Measurements from ENCODE around the gene TTLL8.

Gene TTLL8

GRCh38 chr22:50000587-50001387 lies 57.3 kb downstream of the TTLL8 start:
- DNase-seq (ENCODE audit: low read depth) = no peak
- Histone ChIP-seq H3K36me3 (ENCODE audit: control insufficient read depth, insufficient read depth, low read length, severe bottlenecking) (no peaks in the 10 kb centered on the region), H3K4me3 (ENCODE audit: low read length) (no peak overlapping the region), H3K9me3 (ENCODE audit: control insufficient read depth, low read length) (no peaks in the 10 kb centered on the region), H3K4me1 (ENCODE audit: control insufficient read depth, insufficient read depth, low read length) (peaks cover 3% of the 10 kb centered on the region), H3K9ac (ENCODE audit: low read length) (no peak overlapping the region), H3K27me3 (replicated peaks; ENCODE audit: control insufficient read depth, insufficient read depth, low read length) (peaks cover 35% of the 10 kb centered on the region)

- H3K4me3 ChIP-seq (ENCODE audit: low read length) = no peak overlapping the region
- no peak overlapping the region for H3K9ac ChIP-seq (ENCODE audit: low read length)
- DNase-seq (ENCODE audit: low read depth) = no peak
- H3K9me3 ChIP-seq (ENCODE audit: control insufficient read depth, low read length) = no peaks in the 10 kb centered on the region
- no peaks in the 10 kb centered on the region for H3K36me3 ChIP-seq (ENCODE audit: control insufficient read depth, insufficient read depth, low read length, severe bottlenecking)
- peaks cover 35% of the 10 kb centered on the region for H3K27me3 ChIP-seq (replicated peaks; ENCODE audit: control insufficient read depth, insufficient read depth, low read length)
- peaks cover 3% of the 10 kb centered on the region for H3K4me1 ChIP-seq (ENCODE audit: control insufficient read depth, insufficient read depth, low read length)
Measured at GRCh38 chr22:49999946-50000586, 58.0 kb downstream of the TTLL8 start.

GRCh38 chr22:49999063-49999945 lies 58.8 kb downstream of the TTLL8 start:
- Histone ChIP-seq H3K9ac (ENCODE audit: low read length) (no peak overlapping the region), H3K4me1 (ENCODE audit: control insufficient read depth, insufficient read depth, low read length) (peaks cover 3% of the 10 kb centered on the region), H3K36me3 (ENCODE audit: control insufficient read depth, insufficient read depth, low read length, severe bottlenecking) (no peaks in the 10 kb centered on the region), H3K4me3 (ENCODE audit: low read length) (no peak overlapping the region), H3K27me3 (replicated peaks; ENCODE audit: control insufficient read depth, insufficient read depth, low read length) (peaks cover 35% of the 10 kb centered on the region), H3K9me3 (ENCODE audit: control insufficient read depth, low read length) (no peaks in the 10 kb centered on the region)
- DNase-seq (ENCODE audit: low read depth) = peak; percentile 40

GRCh38 chr22:49998718-49999062 lies 59.4 kb downstream of the TTLL8 start:
- Histone ChIP-seq H3K36me3 (ENCODE audit: control insufficient read depth, insufficient read depth, low read length, severe bottlenecking) (no peaks in the 10 kb centered on the region), H3K9me3 (ENCODE audit: control insufficient read depth, low read length) (no peaks in the 10 kb centered on the region), H3K4me3 (ENCODE audit: low read length) (no peak overlapping the region), H3K4me1 (ENCODE audit: control insufficient read depth, insufficient read depth, low read length) (peaks cover 3% of the 10 kb centered on the region), H3K27me3 (replicated peaks; ENCODE audit: control insufficient read depth, insufficient read depth, low read length) (peaks cover 33% of the 10 kb centered on the region), H3K9ac (ENCODE audit: low read length) (no peak overlapping the region)
- DNase-seq (ENCODE audit: low read depth) = no peak

GRCh38 chr22:49997932-49998717 lies 60.0 kb downstream of the TTLL8 start:
- DNase-seq (ENCODE audit: low read depth) = no peak
- no peak overlapping the region for H3K4me3 ChIP-seq (ENCODE audit: low read length)

GRCh38 chr22:49997251-49997599 lies 60.9 kb downstream of the TTLL8 start:
- no peak for DNase-seq (ENCODE audit: low read depth)
- Histone ChIP-seq H3K36me3 (ENCODE audit: control insufficient read depth, insufficient read depth, low read length, severe bottlenecking) (no peaks in the 10 kb centered on the region), H3K4me3 (ENCODE audit: low read length) (no peak overlapping the region), H3K4me1 (ENCODE audit: control insufficient read depth, insufficient read depth, low read length) (peaks cover 4% of the 10 kb centered on the region), H3K27me3 (replicated peaks; ENCODE audit: control insufficient read depth, insufficient read depth, low read length) (peaks cover 27% of the 10 kb centered on the region), H3K9ac (ENCODE audit: low read length) (no peak overlapping the region), H3K9me3 (ENCODE audit: control insufficient read depth, low read length) (no peaks in the 10 kb centered on the region)

More at GRCh38 chr22:49997932-49998717, 60.0 kb downstream of the TTLL8 start:
- Histone ChIP-seq H3K9ac (ENCODE audit: low read length) (no peak overlapping the region), H3K4me1 (ENCODE audit: control insufficient read depth, insufficient read depth, low read length) (peaks cover 3% of the 10 kb centered on the region), H3K36me3 (ENCODE audit: control insufficient read depth, insufficient read depth, low read length, severe bottlenecking) (no peaks in the 10 kb centered on the region), H3K9me3 (ENCODE audit: control insufficient read depth, low read length) (no peaks in the 10 kb centered on the region), H3K27me3 (replicated peaks; ENCODE audit: control insufficient read depth, insufficient read depth, low read length) (peaks cover 31% of the 10 kb centered on the region)

GRCh38 chr22:49996518-49997250 lies 61.4 kb downstream of the TTLL8 start:
- Histone ChIP-seq H3K4me1 (ENCODE audit: control insufficient read depth, insufficient read depth, low read length) (peaks cover 4% of the 10 kb centered on the region), H3K27me3 (replicated peaks; ENCODE audit: control insufficient read depth, insufficient read depth, low read length) (peaks cover 24% of the 10 kb centered on the region), H3K9me3 (ENCODE audit: control insufficient read depth, low read length) (peaks cover 5% of the 10 kb centered on the region), H3K9ac (ENCODE audit: low read length) (no peak overlapping the region), H3K4me3 (ENCODE audit: low read length) (no peak overlapping the region), H3K36me3 (ENCODE audit: control insufficient read depth, insufficient read depth, low read length, severe bottlenecking) (no peaks in the 10 kb centered on the region)
- DNase-seq (ENCODE audit: low read depth) = no peak

GRCh38 chr22:49996119-49996517 lies 62.0 kb downstream of the TTLL8 start:
- no peak overlapping the region for H3K9ac ChIP-seq (ENCODE audit: low read length)
- no peak overlapping the region for H3K4me3 ChIP-seq (ENCODE audit: low read length)
- H3K36me3 ChIP-seq (ENCODE audit: control insufficient read depth, insufficient read depth, low read length, severe bottlenecking) = no peaks in the 10 kb centered on the region
- peaks cover 10% of the 10 kb centered on the region for H3K9me3 ChIP-seq (ENCODE audit: control insufficient read depth, low read length)
- H3K27me3 ChIP-seq (replicated peaks; ENCODE audit: control insufficient read depth, insufficient read depth, low read length) = peaks cover 20% of the 10 kb centered on the region
- H3K4me1 ChIP-seq (ENCODE audit: control insufficient read depth, insufficient read depth, low read length) = peaks cover 4% of the 10 kb centered on the region
- DNase-seq (ENCODE audit: low read depth) = no peak

- H3K9ac ChIP-seq (ENCODE audit: low read length) = no peak overlapping the region
Measured at GRCh38 chr22:49995361-49996118, 62.6 kb downstream of the TTLL8 start.

GRCh38 chr22:49995041-49995360 lies 63.1 kb downstream of the TTLL8 start:
- no peak for DNase-seq (ENCODE audit: low read depth)
- peaks cover 4% of the 10 kb centered on the region for H3K4me1 ChIP-seq (ENCODE audit: control insufficient read depth, insufficient read depth, low read length)
- H3K36me3 ChIP-seq (ENCODE audit: control insufficient read depth, insufficient read depth, low read length, severe bottlenecking) = no peaks in the 10 kb centered on the region
- no peak overlapping the region for H3K9ac ChIP-seq (ENCODE audit: low read length)
- H3K9me3 ChIP-seq (ENCODE audit: control insufficient read depth, low read length) = peaks cover 18% of the 10 kb centered on the region
- peaks cover 10% of the 10 kb centered on the region for H3K27me3 ChIP-seq (replicated peaks; ENCODE audit: control insufficient read depth, insufficient read depth, low read length)
- no peak overlapping the region for H3K4me3 ChIP-seq (ENCODE audit: low read length)

More at GRCh38 chr22:49995361-49996118, 62.6 kb downstream of the TTLL8 start:
- no peaks in the 10 kb centered on the region for H3K36me3 ChIP-seq (ENCODE audit: control insufficient read depth, insufficient read depth, low read length, severe bottlenecking)
- no peak for DNase-seq (ENCODE audit: low read depth)
- H3K4me1 ChIP-seq (ENCODE audit: control insufficient read depth, insufficient read depth, low read length) = peaks cover 4% of the 10 kb centered on the region
- no peak overlapping the region for H3K4me3 ChIP-seq (ENCODE audit: low read length)
- peaks cover 16% of the 10 kb centered on the region for H3K9me3 ChIP-seq (ENCODE audit: control insufficient read depth, low read length)
- H3K27me3 ChIP-seq (replicated peaks; ENCODE audit: control insufficient read depth, insufficient read depth, low read length) = peaks cover 16% of the 10 kb centered on the region

Data from adipocyte (in vitro differentiated cells).